Measurements from ENCODE around the gene RMND1. TPM values are rescaled to one million over a fixed set of nuclear protein-coding genes. Genes with fewer than 3 reads are reported as not detected.

The RMND1 gene
- total RNA-seq, 1 donor from 2014 or later, result 35.6 TPM

GRCh38 chr6:151428093-151428735 lies 23.7 kb downstream of the RMND1 start:
- Mint-ChIP-seq H3K27ac (ENCODE audit: unreplicated experiment) (no peak overlapping the region), H3K9me3 (ENCODE audit: unreplicated experiment) (no peaks in the 10 kb centered on the region), H3K4me1 (ENCODE audit: unreplicated experiment) (peaks cover 8% of the 10 kb centered on the region), H3K27me3 (ENCODE audit: unreplicated experiment) (no peaks in the 10 kb centered on the region), H3K36me3 (ENCODE audit: unreplicated experiment) (peaks cover 39% of the 10 kb centered on the region), H3K4me3 (ENCODE audit: unreplicated experiment) (no peak overlapping the region)
- TF ChIP-seq CTCF (IDR thresholded peaks at IDR 0.05), result no peak
- DNase-seq (ENCODE audit: extremely low spot score, unreplicated experiment), result no peak

DNA sequence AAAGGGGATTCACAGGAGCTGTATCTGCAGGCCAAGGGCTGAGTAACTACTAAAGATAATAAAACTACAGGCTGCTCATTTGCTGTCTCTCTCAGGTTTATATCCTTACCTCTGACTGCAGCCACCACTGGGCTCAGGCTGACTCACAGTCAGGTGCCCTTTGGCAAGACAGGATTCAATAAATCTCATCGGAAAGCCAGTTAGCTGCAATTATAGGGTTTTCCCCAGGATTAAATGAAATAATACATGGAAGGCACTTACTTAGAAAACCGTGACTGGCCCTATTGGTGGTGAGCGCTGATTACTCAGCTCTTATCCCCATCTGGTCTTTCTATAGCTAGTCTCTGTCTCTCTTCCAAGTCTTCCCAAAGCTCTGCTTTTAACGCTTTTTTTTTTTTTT lies 26.4 kb downstream of the RMND1 start:
- Mint-ChIP-seq H3K27ac (ENCODE audit: unreplicated experiment) (no peak overlapping the region), H3K4me3 (ENCODE audit: unreplicated experiment) (no peak overlapping the region), H3K9me3 (ENCODE audit: unreplicated experiment) (no peaks in the 10 kb centered on the region), H3K4me1 (ENCODE audit: unreplicated experiment) (no peaks in the 10 kb centered on the region), H3K27me3 (ENCODE audit: unreplicated experiment) (no peaks in the 10 kb centered on the region), H3K36me3 (ENCODE audit: unreplicated experiment) (peaks cover 43% of the 10 kb centered on the region)
- DNase-seq (ENCODE audit: extremely low spot score, unreplicated experiment), result no peak
- TF ChIP-seq CTCF (IDR thresholded peaks at IDR 0.05), result no peak

- no peak for DNase-seq (ENCODE audit: extremely low spot score, unreplicated experiment)
- peaks cover 29% of the 10 kb centered on the region for H3K36me3 Mint-ChIP-seq (ENCODE audit: unreplicated experiment)
- H3K27ac Mint-ChIP-seq (ENCODE audit: unreplicated experiment), result no peak overlapping the region
- H3K4me1 Mint-ChIP-seq (ENCODE audit: unreplicated experiment), result no peaks in the 10 kb centered on the region
- no peak for TF ChIP-seq CTCF (IDR thresholded peaks at IDR 0.05)
- H3K27me3 Mint-ChIP-seq (ENCODE audit: unreplicated experiment), result no peaks in the 10 kb centered on the region
- H3K4me3 Mint-ChIP-seq (ENCODE audit: unreplicated experiment), result no peak overlapping the region
- H3K9me3 Mint-ChIP-seq (ENCODE audit: unreplicated experiment), result no peaks in the 10 kb centered on the region
Observed at GRCh38 chr6:151422981-151423380, 28.9 kb downstream of the RMND1 start.

DNA sequence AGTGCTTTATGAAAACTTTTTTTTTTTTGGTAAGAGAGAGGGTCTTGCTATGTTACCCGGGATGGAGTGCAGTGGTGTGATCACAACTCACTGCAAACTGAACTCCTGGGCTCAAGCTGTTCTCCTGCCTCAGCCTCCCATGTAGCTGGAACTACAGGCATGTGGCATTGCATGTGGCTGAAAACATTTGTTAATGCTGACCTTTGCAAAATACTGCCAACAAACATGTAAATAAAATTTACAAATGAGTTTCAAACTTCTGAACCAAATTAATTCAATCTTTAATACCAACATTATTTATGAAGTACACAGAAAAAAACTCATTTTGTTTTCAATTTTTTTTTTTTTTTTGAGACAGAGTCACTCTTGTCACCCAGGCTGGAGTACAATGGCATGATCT lies 34.4 kb downstream of the RMND1 start:
- no peak for TF ChIP-seq CTCF (IDR thresholded peaks at IDR 0.05)
- H3K27ac Mint-ChIP-seq (ENCODE audit: unreplicated experiment), result no peak overlapping the region
- no peak overlapping the region for H3K4me3 Mint-ChIP-seq (ENCODE audit: unreplicated experiment)
- DNase-seq (ENCODE audit: extremely low spot score, unreplicated experiment), result no peak
- no peaks in the 10 kb centered on the region for H3K4me1 Mint-ChIP-seq (ENCODE audit: unreplicated experiment)
- peaks cover 4% of the 10 kb centered on the region for H3K9me3 Mint-ChIP-seq (ENCODE audit: unreplicated experiment)
- no peaks in the 10 kb centered on the region for H3K27me3 Mint-ChIP-seq (ENCODE audit: unreplicated experiment)
- peaks cover 49% of the 10 kb centered on the region for H3K36me3 Mint-ChIP-seq (ENCODE audit: unreplicated experiment)

DNA sequence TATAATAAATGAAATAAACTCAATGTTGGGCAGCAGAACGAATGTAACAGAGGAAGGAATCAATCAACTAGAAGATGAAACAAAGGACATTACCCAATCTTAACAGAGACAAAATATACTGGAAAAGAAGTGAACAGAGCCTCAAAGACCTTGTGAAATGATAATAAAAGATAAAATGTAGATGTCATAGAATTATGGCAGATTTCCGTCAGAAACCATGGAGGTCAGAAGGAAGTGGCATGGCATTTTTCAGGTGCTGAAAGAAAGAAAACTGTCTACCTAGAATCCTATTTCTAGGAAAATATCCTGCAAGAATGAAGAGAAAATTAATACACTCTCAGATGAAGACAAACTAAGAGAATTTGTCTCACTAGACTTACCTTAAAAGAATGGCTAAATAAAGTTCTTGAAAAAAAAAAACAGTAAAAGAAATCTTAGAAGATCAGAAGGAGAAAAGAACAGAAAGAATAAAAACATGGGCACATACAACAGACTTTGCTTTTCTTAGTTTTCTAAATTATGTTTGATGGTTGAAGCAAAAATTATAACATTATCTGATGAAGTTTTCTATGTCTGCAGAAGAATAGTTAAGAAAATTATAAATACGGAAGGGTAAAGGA lies 37.2 kb downstream of the RMND1 start:
- H3K4me1 Mint-ChIP-seq (ENCODE audit: unreplicated experiment), result no peaks in the 10 kb centered on the region
- H3K36me3 Mint-ChIP-seq (ENCODE audit: unreplicated experiment), result peaks cover 57% of the 10 kb centered on the region
- no peak for TF ChIP-seq CTCF (IDR thresholded peaks at IDR 0.05)
- DNase-seq (ENCODE audit: extremely low spot score, unreplicated experiment), result no peak
- peaks cover 4% of the 10 kb centered on the region for H3K9me3 Mint-ChIP-seq (ENCODE audit: unreplicated experiment)
- H3K27me3 Mint-ChIP-seq (ENCODE audit: unreplicated experiment), result no peaks in the 10 kb centered on the region
- no peak overlapping the region for H3K27ac Mint-ChIP-seq (ENCODE audit: unreplicated experiment)
- H3K4me3 Mint-ChIP-seq (ENCODE audit: unreplicated experiment), result no peak overlapping the region

All from osteocyte (in vitro differentiated cells).